Epithelial cell of proximal tubule (primary cell): ENCODE results near the gene SMAD7. TPM values are rescaled to one million over a fixed set of nuclear protein-coding genes. Genes with fewer than 3 reads are reported as not detected.

Source experiments
- DNase-seq: peaks from one replicate; pipeline ENCODE4 v3.0.0-alpha.2; 2011; ENCODE audit warnings: low read depth
- H3K4me3 ChIP-seq: 2 replicates; pipeline ENCODE4 v1.5.1; 2011; ENCODE audit warnings: low read depth, mild to moderate bottlenecking, low read length
- CTCF ChIP-seq: conservative IDR thresholded peaks from 2 replicates; pipeline ENCODE4 v1.5.1; 2012; ENCODE audit warnings: low read depth, mild to moderate bottlenecking, low read length
- total RNA-seq: library from RNA; depleted of rRNA; stranded (reverse); fragments of >200 nt; gene quantifications from 2 replicates; pipeline ENCODE4 v1.2.3, GENCODE V29; 2015

The SMAD7 gene
- total RNA-seq, 1 donor from 2014 or later = 30.4 TPM

GRCh38 chr18:48929941-48930713 is 20.6 kb downstream of the SMAD7 start:
- DNase-seq = peak; percentile 78
- TF ChIP-seq CTCF = no peak
- H3K4me3 ChIP-seq = peak overlapping the region; percentile 17

GRCh38 chr18:48929212-48929612 is 21.6 kb downstream of the SMAD7 start:
- TF ChIP-seq CTCF = no peak
- no peak overlapping the region for H3K4me3 ChIP-seq
- DNase-seq = no peak

- peak overlapping the region; percentile 14 for H3K4me3 ChIP-seq
- no peak for TF ChIP-seq CTCF
- DNase-seq = no peak
These were observed 22.0 kb downstream of the SMAD7 start for GRCh38 chr18:48928787-48929186.

- TF ChIP-seq CTCF = no peak
- H3K4me3 ChIP-seq = no peak overlapping the region
- no peak for DNase-seq
These were observed 23.3 kb downstream of the SMAD7 start for GRCh38 chr18:48927286-48928080.

- DNase-seq = no peak
- H3K4me3 ChIP-seq = no peak overlapping the region
- no peak for TF ChIP-seq CTCF
These were observed 24.3 kb downstream of the SMAD7 start for GRCh38 chr18:48926420-48926857.

GRCh38 chr18:48925491-48925780 is 25.3 kb downstream of the SMAD7 start:
- H3K4me3 ChIP-seq = no peak overlapping the region
- TF ChIP-seq CTCF = no peak
- DNase-seq = no peak
